NOMO-1 (cell line): ENCODE data around the gene GPR26.

ENCODE experiments used
- DNase-seq, 2 experiments: peaks; one replicate each; lab custom pipeline; 2025; ENCODE audit not compliant: unreplicated experiment in 2 of 2; lab: John Stamatoyannopoulos, UW

GPR26 gene

DNA sequence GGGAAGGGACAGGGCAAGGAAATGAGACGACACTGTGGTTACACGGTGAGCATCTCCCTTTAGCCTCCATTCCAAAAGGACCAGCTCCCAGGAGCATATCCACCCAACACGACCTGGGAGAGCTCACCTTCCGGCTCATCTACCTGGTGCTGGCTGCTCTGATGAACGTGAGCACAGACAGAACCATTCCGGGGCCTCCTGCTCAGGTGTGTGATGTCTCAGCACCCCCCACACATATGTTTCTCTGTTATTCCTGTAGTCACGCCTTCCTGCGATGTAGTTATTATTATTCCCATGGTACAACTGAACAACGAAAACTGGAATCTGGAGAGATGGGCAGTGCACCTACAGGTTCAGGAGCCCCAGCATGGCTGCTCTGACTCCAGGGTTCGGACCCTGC lies 20.5 kb upstream of the GPR26 start:
- no peak for DNase-seq

DNA sequence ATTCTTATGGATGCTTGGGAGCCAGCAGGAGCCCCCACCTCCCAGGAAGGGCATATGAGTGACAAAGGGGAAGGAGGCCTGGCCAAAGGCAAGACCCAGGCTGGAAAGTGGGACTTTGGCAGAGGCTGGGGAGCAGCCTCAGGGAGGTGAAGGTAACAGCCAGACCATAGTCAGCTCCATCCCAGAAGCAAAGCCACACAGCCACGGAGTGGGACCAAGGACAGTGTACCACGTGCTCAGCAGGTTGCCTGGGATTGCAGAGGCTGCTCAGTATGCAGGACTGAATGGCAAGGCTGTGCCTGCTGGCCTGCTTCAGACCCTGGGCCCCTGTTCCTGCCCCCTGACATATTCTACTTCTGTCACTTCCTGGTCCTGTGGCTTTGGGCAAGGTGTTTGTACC lies 17.6 kb upstream of the GPR26 start:
- DNase-seq, result no peak

DNA sequence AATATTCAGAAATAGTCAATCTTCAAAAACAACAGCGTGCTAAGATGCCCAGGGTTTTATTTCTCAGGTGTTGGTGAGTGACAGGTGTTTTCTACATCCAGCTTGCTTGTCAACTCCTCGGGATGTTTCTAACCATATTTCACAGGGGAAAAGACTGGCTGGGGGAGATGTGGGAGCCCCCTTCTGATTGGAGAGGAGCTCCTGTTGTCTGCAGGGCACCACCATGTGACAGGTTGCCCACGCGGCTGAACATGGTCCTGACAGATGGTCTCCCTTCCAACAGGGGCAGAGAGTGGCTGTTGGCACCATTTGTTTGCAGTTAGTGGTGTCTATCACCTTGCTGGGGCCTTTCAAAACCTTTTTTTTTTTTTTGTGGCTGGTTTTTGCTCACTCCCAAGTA lies 16.5 kb upstream of the GPR26 start:
- no peak for DNase-seq

DNA sequence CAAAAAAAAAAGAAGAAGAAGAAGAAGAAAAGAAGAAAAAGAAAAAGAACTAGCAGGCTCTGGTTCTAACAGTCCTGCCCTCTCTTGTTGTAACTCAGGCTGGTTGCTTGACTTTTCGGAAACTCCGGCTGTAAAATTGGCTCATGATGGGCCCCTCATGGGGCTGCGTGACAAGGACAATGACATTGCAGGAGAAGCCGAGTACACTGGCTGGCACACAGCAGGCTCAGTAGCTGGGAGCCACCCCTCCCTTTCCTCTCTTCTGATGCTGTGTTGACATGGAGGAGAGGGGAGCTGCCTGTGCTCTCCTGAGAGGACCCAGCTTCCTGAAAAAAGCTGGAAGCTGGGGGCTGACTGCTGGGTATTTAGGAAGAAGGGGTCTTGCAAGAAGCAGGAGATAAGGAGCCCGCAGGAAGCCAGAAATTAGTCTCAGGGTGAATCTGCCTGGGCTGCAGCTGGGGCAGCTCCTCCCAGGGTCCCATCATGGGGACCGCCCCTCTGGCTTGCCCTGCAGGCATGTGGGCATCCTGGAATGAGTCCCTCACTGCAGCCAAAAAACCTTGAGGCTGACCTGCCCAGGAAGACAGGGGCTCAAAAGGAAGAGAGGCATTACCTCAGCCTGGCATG lies 14.6 kb upstream of the GPR26 start:
- no peak for DNase-seq

DNA sequence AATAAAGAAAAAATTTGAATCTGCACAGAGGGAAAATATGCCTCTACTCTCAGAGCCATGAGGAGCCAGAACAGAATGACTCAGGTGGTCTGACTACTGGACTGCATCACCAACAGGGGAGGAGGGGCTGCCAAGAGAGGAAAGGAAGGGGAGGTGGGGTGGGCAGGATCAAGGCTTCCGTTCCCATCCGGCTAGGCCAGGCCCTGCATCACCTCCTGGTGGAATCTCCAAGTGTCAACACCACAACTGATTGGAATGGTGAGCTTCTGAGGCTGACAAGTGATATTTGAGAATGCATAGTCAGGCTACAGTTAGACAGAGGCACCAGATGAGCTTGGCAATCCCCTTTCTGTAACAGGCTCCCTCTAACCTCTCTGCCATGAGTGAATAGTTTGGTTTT lies 10.4 kb upstream of the GPR26 start:
- no peak for DNase-seq

DNA sequence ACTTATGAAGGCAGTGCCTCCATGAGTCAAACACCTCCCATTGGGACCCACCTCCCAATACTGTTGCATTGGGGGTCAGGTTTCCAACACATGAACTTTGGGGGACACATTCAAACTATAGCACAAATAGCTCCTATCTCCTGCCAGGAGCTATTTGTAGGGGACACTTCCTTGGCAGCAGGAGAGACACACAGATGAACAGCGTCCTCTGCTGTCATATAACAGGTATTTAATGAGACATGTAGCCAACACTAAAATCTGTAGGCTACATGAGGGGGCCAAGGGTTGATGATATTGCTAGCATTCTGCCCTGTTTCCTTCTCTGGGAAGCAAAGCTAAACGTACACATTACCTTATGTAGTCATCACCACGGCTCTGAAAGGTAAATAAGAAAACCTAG lies 2.6 kb upstream of the GPR26 start:
- DNase-seq, result no peak

DNA sequence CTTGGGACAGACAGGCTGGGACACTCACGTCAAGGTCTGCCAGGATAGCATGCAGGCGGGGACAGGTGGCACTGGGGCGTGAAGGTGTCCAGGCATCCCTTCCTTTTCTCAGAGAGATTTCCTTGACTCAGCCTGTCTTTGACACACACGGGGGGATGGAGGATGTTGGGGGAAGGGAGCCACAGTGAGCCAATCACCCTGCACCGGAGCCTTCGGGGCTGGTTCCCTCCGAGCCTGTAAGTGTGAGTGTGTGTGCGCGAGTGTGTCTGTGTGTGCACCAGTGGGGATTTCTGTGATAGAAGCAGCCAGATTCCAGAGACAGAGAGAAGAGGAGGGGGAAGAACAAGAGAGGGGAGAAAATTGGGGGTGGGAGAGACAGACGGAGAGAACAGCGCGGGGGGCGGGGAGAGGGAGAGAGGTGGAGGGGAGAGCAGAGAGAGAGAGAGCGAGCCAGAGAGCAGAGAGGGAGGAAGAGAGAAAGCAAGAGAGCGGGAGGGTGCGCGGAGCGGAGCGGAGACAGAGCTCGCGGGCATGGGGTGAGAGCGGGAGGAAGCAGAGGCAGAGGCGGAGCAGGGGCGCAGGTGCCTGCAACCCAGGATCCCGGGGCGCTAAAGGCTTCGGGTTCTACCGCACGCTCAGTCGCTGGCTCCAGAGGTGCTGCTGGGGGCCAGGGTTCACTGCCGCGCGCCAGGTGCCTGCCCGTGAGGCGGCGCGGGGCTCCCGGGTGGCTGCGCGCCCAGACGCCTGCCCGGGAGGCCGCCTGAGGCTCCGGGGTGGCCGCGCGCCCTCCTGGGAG lies 466 bp upstream of the GPR26 start:
- no peak for DNase-seq

DNA sequence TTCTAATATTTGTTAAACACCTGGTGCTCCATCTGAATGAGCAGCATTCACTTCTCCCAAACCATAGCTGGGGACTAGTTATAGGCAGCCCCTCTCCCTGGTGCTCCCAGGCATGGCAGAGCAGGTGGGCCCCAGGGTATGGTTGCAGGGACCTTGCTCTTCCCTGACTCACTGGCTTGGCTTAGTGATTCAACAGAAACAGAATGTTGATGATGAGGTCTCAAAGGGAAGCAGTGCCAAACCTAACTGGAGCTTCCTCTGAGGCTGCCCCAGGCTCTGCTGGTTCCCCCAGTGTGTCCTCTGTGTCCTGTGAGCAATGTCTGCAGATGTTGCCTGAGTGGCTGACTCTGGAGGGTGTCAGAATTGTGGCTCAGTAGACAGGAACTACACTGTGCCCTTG lies 3.7 kb downstream of the GPR26 start:
- DNase-seq, result no peak

DNA sequence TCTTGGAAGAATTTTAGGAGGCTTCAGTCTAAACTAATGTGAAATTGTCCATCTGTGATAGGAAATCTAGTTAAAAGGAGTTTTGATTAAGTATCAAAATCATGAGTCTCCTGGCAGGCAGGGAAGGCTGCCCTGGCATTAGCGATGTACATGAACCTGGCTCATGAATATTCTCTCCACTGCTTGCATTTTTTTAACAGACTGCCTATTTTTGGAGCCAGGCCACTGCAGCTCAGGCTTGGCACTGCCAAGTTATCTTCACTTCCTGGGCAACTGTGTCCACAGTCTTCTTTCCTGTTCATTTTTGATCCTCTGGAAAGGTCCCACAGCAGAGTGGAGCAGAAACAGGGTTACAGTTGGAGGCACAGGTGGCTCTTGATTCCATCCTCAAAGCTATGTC lies 7.0 kb downstream of the GPR26 start:
- DNase-seq, result no peak

DNA sequence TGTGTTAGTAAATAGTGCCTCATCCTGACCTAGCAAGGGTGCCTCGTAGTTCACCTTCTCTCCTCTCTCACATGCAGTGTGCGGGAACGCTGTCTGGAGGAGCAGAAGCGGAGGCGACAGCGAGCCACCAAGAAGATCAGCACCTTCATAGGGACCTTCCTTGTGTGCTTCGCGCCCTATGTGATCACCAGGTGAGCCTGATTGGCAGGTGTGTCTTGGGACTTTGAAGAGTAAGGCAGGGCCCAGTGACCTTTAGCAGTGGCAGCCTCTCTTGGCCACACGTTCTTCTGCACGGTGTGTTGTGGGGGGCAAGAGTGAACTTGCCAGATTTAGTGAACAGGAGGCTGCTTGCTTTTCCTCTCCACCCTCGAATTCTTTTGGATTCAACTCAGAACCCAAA lies 8.6 kb downstream of the GPR26 start:
- no peak for DNase-seq

DNA sequence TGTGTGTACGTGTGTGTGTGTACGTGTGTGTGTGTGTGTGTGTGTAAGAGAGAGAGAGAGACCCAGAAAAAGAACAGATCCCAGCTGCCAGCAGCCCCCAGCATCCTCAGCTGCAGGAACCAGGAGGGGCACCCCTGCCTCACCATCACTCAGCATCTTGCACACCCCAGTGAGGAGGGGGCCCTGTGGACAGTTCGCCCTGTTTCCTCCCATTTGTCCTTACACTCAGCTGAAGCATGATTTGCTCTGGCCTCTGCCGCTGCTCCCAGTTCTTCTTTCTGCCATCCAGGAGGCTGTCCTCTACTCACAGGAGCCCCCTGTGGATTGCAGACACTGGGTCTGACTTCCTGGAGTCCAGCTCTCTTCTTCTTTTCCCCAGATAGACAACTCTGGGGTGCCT lies 9.7 kb downstream of the GPR26 start:
- no peak for DNase-seq

DNA sequence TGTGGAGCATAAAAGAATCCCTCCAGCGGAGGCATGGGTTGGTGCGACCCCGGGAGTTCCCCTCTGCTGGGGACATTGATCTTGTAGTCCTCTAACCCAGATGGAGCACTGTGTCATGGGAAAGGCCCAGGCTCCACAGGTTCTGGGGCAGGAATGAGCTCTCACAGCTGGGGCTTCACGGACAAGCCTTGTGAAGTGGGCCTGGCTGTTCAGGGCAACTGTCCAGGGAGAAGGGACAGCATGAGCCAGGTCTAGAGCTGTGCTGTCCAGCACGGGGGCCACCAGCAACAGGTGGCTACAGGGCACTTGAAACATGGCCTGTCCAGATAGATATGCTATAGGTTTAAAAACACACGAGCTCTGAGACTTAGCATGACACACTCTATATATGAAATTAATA lies 11.4 kb downstream of the GPR26 start:
- no peak for DNase-seq

DNA sequence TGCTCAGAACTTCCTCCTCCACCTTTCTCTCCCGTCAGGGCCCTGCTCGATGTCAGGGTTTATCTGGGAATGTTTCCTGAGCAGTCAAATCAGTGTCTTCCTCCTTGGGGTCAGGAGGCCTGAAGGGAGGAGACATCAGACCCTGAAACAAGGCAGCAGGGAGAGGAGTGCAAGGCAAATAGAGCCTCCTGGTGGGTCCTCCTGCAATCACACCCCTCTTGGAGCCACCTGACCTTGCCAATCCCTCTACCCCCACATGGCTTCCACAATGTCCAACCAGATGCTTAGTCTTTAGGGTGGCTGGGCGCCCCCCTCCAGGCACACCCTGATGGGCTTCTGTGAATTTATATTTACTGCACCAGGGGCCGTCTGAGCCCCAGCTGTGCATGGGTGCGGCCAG lies 12.2 kb downstream of the GPR26 start:
- no peak for DNase-seq

DNA sequence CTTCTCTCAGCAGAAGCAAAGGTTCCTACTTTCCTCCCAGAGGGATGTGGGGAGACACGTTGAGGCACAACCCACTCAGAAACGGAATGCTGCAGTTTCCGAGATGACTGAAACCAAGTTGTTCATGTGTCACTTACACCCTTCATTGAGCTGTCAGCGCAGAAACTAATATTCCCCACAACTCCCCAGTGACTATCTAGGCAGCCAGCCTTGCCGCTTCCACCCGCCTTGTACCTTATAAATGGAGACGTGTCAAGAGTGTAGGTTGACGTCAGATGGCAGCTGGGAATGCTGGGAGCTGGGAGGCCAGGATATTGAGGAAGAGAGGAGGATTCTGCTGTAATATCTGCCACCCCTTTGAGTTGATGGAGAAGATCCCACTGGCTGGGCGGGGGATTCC lies 15.1 kb downstream of the GPR26 start:
- no peak for DNase-seq

DNA sequence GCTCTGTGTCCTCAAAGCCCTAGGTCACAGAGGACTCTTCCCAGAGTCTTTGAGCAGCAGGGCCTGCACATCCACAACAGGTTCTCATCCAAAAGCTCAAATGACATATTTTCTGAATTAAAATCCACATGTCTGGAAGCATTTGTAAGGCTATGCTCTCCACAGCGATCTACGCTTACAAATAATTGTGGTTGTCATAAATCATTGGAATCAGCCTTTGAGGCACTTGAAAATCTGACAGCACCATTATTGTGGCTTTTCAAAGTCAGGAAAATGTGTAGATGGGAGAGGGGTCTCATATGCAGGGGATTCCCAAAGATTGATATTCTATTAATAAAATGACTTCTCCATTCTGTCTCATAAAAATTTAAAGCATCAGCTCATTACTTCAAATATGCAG lies 16.3 kb downstream of the GPR26 start:
- no peak for DNase-seq

DNA sequence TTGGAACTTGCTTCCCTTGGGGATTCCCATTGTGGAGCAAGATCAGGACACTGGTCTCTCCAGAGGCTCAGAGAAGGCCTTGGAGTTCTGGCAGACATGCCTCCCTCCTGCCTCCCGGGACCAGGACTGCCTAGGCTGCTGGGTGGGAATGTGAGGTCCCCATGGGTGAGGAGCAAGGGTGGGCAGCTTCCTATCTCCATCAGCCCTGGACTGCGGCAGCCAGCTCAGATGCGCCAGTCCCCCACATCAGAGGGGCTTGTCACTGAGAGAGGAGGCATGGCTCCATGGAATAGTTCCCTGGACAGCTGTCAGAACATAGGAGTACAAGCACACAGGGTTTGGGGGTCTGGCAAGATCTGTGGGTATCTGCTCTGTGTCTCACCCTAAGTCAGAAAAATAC lies 17.3 kb downstream of the GPR26 start:
- no peak for DNase-seq

DNA sequence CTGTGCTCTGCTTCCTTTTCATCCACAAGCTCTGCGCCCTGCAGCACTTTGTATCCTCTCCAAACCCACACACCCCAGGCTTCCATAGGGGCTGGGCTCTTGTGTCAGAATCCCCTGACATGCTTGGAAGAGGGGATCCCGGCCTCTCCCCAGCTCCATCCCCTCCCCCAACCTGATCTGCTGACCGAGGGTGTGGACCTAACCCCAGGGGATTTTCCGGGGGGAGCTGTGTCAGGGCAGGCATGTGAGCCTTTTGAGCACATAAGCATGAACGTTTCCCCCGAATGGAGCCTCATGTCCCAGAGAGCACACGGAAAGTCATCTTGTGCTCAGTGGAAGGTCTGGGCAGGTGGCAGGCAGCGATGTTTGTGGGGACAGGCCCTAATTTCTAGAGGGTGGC lies 17.7 kb downstream of the GPR26 start:
- no peak for DNase-seq

DNA sequence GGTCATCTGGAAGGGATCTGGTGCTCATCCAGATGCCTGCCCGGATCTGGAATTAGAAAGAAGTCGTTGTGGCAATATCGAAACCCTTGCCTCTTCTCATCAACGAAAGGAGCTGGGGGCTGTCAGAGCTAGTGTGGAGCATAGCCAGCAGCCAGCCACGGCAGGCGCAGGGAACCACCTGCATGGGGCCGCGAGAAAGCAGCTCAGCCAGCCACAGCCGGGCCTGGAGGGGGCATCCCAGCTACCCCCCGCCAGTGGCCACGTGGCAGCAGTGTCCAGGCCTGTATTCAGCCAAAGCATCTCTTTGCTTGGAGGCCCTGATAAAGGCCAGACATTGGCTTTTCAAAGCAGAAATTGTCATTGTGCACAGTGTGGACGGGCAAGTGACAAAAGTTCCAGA lies 19.1 kb downstream of the GPR26 start:
- DNase-seq, result no peak

DNA sequence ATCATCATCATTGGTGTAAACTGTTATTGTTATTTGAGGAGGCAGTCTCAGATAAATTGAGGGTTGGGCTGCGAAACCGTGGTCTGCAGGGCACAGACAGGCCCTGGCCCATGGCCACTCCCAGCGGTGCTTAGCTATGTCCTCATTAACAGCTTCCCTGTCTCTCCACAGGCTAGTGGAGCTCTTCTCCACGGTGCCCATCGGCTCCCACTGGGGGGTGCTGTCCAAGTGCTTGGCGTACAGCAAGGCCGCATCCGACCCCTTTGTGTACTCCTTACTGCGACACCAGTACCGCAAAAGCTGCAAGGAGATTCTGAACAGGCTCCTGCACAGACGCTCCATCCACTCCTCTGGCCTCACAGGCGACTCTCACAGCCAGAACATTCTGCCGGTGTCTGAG lies 21.6 kb downstream of the GPR26 start:
- no peak for DNase-seq

DNA sequence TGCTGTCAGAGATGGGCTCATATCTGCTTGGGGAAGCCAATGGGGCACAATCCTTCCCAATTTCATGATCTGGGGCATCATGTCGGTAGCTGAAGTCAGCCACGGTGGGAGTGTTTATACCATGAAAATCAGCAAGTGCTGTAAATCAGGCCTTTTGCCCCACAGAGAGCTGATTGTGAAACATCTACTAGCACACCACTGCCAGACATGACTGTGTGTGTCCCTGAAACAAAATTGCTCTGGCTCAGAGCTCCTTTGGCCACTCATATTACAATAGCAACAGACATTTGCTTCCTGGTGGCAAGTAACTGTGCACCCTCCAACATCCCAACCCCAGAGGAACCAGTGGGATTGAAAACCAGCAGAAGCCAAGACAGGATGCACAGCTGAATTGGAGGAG lies 23.7 kb downstream of the GPR26 start:
- no peak for DNase-seq

DNA sequence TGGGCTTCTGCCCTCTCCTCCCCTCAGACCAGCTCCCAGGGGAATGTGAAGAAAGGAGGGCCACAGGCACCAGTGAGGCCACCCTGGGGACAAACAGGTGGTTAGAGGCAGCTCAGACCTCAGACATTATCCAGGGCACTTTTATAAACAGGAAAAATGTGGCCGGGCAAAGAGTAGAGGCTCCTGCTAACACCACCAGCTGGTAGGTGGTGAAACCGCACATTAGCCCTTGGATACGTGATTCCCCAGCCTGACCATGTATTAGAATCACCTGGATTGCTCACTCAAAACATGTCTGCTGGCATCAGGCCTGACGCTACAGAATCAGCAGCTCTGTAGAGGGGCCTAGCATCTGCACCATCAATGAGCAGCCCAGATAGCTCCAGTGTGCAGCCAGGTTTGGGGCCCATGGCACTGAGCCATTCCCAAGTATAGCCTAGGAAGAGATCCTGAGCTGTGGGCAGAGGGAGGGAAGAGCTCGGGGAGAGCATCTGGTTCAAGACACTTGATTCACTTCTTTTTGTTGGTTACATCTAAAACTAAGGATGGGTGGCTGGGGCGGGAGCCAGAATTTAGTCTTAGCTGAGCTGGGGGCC lies 37.1 kb downstream of the GPR26 start:
- no peak for DNase-seq

DNA sequence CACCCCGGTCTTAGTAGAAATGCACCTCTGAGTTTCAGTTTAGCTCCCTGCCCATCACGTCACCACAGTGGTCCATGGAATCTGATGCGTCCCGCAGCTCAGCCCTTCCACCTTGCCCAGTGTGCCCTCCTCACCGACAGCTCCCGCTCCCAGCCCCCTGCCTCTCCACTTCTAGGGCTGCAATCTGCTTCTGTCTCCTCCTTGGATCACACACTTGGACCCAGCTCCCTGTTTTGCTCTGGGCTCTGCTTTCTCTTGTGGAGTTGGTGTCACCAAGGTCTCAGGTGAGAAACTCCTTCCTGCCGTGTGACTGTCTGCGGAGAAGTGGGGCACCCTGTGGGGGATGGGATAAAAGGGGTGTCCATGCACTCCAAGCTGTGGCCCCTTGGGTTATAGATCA lies 37.9 kb downstream of the GPR26 start:
- no peak for DNase-seq
